NCI-H748 treated with DMSO at 0.1 percent for 48 hours (cell line): ENCODE measurements around the gene SCD5.

ENCODE experiments used
- DNase-seq: peaks from one replicate; lab custom pipeline; 2025; lab: John Stamatoyannopoulos, UW

SCD5 gene

GRCh38 chr4:82589756-82590155 is 208.8 kb downstream of the SCD5 start:
- no peak for DNase-seq

- DNase-seq = no peak
Measured at GRCh38 chr4:82588771-82589270, 209.8 kb downstream of the SCD5 start.

- DNase-seq = no peak
Measured at GRCh38 chr4:82587826-82588540, 210.6 kb downstream of the SCD5 start.

DNA sequence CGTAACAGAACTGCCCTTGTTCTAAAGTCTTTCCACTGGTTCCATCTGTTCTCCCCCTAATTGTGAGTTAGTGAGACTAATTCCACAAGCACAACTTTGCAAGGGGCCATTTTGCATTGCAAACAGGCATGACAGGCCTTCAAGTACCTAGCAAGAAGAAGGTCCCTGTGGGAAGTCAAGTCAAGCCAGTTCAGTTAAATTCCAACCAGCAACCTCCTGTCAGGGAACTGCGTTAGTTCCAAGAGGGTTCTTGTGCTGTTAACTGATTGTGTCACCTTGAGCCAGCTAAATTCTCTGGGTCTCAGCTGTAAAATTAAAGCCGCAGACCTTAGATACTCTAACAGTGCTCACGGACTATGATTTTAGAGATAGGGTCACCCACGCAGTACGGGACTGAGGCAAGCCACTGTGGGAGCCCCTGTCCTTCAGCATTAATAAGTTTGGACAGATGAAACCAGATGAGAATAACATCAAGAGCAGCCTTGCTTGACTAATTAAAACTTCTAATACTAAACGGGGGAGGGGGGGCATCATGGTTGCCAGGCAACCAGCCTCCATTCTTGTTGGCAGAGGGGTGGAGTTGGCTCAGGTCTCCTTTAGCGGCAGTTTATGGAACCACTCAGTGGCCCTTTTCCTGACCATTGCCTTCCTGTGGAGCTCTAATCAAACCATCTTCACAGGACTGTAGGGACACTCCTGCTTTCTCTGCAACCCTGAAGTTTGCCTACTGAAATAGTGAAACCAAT is 212.7 kb downstream of the SCD5 start:
- no peak for DNase-seq

GRCh38 chr4:82584931-82585330 is 213.7 kb downstream of the SCD5 start:
- no peak for DNase-seq

DNA sequence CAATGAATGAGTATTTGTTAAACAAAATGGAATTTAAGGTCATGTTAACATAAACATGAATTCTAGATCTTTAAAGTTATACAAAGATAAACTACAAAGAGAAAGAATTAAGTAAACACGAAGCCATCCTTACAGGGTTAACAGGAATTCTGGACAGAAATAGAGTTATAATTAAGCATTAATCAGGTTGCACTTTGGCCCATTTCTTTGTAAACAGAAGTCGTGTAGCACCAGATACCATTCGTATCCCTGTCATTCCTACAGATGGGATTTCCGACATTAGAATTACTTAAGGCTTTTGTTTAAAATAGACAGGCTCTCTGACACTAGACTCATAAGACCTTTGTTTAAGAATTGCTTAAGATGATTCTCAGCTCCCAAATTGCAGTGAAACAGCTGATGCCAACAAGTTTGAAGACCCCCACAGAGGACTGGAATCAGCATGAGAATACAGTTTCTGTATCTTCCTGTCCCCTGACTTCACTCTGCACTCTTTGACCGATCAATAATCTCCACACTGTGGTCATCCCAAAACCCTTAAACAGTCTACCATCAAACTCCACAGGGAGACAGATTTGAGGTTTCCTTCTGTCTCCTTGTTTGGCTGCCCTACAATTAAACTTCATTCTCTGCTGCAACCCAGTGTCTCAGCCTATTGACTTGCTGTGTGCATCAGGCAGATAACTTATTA is 214.6 kb downstream of the SCD5 start:
- DNase-seq = no peak

GRCh38 chr4:82579932-82580331 is 218.7 kb downstream of the SCD5 start:
- DNase-seq = no peak
